Measurements from ENCODE around the gene TICAM1.
"Not testable (repeated sequence)": the region's sequence is repeated elsewhere in the genome, so short reads cannot be mapped to it uniquely, and the experiment has no call there.

- not testable (repeated sequence) for TF ChIP-seq POLR2AphosphoS5, CTCF (IDR thresholded peaks at IDR 0.05)
These were observed 53.4 kb downstream of the TICAM1 start for GRCh38 chr19:4778124-4778523.

All from breast epithelium (tissue), 3 donors.